ENCODE results near the gene FSIP1.

- TF ChIP-seq TCF7 (CRISPR knock-in tag; IDR thresholded peaks at IDR 0.05; ENCODE audit: low read depth) (no peak), CTCF (IDR thresholded peaks at IDR 0.05) (no peak)
These were observed 44.3 kb upstream of the FSIP1 start for GRCh38 chr15:39826975-39827374.
